Loucy (cell line): ENCODE results near the gene ANKRD60.

ENCODE experiments used
- CTCF ChIP-seq: fragments of 200-600 bp; sonication (generic); conservative IDR thresholded peaks from 2 replicates; pipeline ENCODE4 v1.5.1; 2014; ENCODE audit warnings: mild to moderate bottlenecking, antibody characterized with exemption, low read length
- EZH2phosphoT487 ChIP-seq: fragments of 200-600 bp; IDR thresholded peaks from 2 replicates; pipeline ENCODE4 v1.6.1; 2018; ENCODE audit warnings: antibody characterized with exemption, mild to moderate bottlenecking, moderate library complexity, borderline replicate concordance

DNA sequence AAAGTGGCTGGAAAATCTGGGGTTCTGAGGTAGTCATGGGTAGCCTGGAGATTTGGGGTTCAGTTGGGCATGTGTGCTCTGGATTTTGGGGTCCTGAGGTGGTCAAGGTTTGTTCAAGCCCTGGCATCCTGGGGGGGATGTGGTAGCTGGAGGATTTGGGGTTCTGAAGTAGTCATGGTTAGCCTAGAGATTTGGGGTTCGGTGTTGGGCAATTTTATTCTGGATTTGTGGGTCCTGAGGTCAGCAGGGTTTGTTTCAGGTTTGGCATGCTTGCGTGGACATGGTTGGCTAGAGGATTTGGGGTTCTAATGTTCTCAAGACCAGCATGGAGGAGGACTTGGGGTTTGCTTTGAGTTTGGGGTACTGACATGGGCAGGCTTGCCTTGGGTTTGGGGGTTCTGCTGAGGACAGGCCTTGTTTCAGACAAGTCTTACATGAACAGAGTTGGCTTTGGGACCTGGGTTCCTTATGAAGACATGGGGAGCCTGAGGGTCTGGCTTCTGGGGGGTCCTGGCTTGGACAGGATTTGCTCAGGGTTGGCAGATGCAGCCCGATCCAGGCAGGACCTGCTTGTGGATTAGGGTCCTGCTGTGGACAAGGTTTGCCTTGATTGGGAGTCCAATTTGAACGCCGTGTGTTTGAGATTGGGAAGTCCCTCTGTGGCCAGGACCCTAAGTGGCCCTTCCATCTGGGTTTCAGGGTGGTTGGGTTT lies 906 bp downstream of the ANKRD60 start:
- TF ChIP-seq CTCF = no peak
- TF ChIP-seq EZH2phosphoT487 = no peak
